PC-3 (cell line): ENCODE measurements around the gene HDAC11. TPM values are rescaled to one million over a fixed set of nuclear protein-coding genes. Genes with fewer than 3 reads are reported as not detected.
"Not testable (repeated sequence)": the region's sequence is repeated elsewhere in the genome, so short reads cannot be mapped to it uniquely, and the experiment has no call there.

ENCODE experiments used
- ATAC-seq: fragments of 200-7000 bp; cut with Tn5 transposase; 2 replicates; pipeline ENCODE4 v1.9.1; 2020; ENCODE audit warnings: mild to moderate bottlenecking, moderate library complexity
- BruUV-seq: library from RNA; stranded (reverse); fragments of 400-500 nt; replicated peaks from 2 replicates; lab custom pipeline; 2021; lab: Mats Ljungman, UMichigan
- CTCF ChIA-PET: fragments of 300-600 bp; sonication (Branson Sonifier 250); formaldehyde crosslinking; loops from one replicate; lab custom pipeline; 2022; ENCODE audit warnings: antibody characterized with exemption; lab: Charles Lee
- POLR2A ChIA-PET: fragments of 300-600 bp; sonication (Branson Sonifier 250); formaldehyde crosslinking; loops from one replicate; lab custom pipeline; 2022; ENCODE audit warnings: antibody characterized with exemption; ENCODE audit not compliant: unreplicated experiment; lab: Charles Lee
- DNase-seq: peaks from one replicate; pipeline ENCODE4 v3.0.0-alpha.2; 2015
- H2AFZ ChIP-seq: fragments of 300-600 bp; sonication (generic); 2 replicates; pipeline ENCODE4 v1.6.0; 2016; ENCODE audit warnings: antibody characterized with exemption, low read length
- H3F3A ChIP-seq: fragments of 300-600 bp; sonication (generic); one replicate; pipeline ENCODE4 v1.6.0; 2017; ENCODE audit warnings: antibody characterized with exemption, low read length, control low read depth, mild to moderate bottlenecking; ENCODE audit not compliant: unreplicated experiment
- H3K27ac ChIP-seq: fragments of 300-600 bp; sonication (generic); 2 replicates; pipeline ENCODE4 v1.5.1; 2016; ENCODE audit warnings: mild to moderate bottlenecking, low read length
- H3K27me3 ChIP-seq: fragments of 300-600 bp; sonication (generic); 2 replicates; pipeline ENCODE4 v1.6.1; 2016; ENCODE audit warnings: low read length, mixed read lengths
- H3K36me3 ChIP-seq: fragments of 300-600 bp; sonication (generic); 2 replicates; pipeline ENCODE4 v1.6.1; 2016; ENCODE audit warnings: low read depth, mixed run types, low read length, mixed read lengths
- H3K4me1 ChIP-seq: fragments of 300-600 bp; sonication (generic); 2 replicates; pipeline ENCODE4 v1.5.1; 2016; ENCODE audit warnings: low read length; ENCODE audit not compliant: insufficient read depth
- H3K4me2 ChIP-seq: fragments of 300-600 bp; sonication (generic); 2 replicates; pipeline ENCODE4 v1.6.0; 2016; ENCODE audit warnings: low read length
- H3K4me3 ChIP-seq: fragments of 300-600 bp; sonication (generic); 2 replicates; pipeline ENCODE4 v1.5.1; 2016; ENCODE audit warnings: mild to moderate bottlenecking, low read length, mixed read lengths
- H3K79me2 ChIP-seq: fragments of 300-600 bp; sonication (generic); 2 replicates; pipeline ENCODE4 v1.6.1; 2017; ENCODE audit warnings: low read length, mixed read lengths
- H3K9ac ChIP-seq: fragments of 300-600 bp; sonication (generic); 2 replicates; pipeline ENCODE4 v1.6.0; 2016; ENCODE audit warnings: mild to moderate bottlenecking, low read length
- H3K9me2 ChIP-seq: fragments of 300-600 bp; sonication (generic); replicated peaks from 2 replicates; pipeline ENCODE4 v1.6.1; 2016; ENCODE audit warnings: mixed run types, low read length, mixed read lengths
- H3K9me3 ChIP-seq: fragments of 300-600 bp; sonication (generic); 2 replicates; pipeline ENCODE4 v1.6.1; 2016; ENCODE audit warnings: low read length, mixed read lengths
- H4K20me1 ChIP-seq: fragments of 300-600 bp; sonication (generic); 2 replicates; pipeline ENCODE4 v1.6.1; 2016; ENCODE audit warnings: low read length, mixed read lengths
- CTCF ChIP-seq: fragments of 300-600 bp; sonication (generic); conservative IDR thresholded peaks from 2 replicates; pipeline ENCODE4 v1.5.1; 2017; ENCODE audit warnings: antibody characterized with exemption, low read depth, mild to moderate bottlenecking, low read length
- EZH2 ChIP-seq: fragments of 300-600 bp; sonication (generic); IDR thresholded peaks from one replicate; pipeline ENCODE4 v1.6.1; 2017; ENCODE audit warnings: antibody characterized with exemption, mild to moderate bottlenecking, low read length; ENCODE audit not compliant: unreplicated experiment
- EZH2phosphoT487 ChIP-seq: fragments of 300-600 bp; sonication (generic); IDR thresholded peaks from 2 replicates; pipeline ENCODE4 v1.6.1; 2018; ENCODE audit warnings: mild to moderate bottlenecking, antibody characterized with exemption, low read length, borderline replicate concordance
- intact Hi-C: fragments of 100-400 bp; cut with micrococcal nuclease; formaldehyde crosslinking; loops from 2 replicates; pipeline ENCODE4 v1.9.0; 2023
- total RNA-seq: library from RNA; depleted of rRNA; stranded (reverse); fragments of >200 nt; gene quantifications from 2 replicates; pipeline ENCODE4 v1.2.3, GENCODE V29; 2014

Gene HDAC11
- total RNA-seq, 1 experiment from 2014 or later: 24.2 TPM

DNA sequence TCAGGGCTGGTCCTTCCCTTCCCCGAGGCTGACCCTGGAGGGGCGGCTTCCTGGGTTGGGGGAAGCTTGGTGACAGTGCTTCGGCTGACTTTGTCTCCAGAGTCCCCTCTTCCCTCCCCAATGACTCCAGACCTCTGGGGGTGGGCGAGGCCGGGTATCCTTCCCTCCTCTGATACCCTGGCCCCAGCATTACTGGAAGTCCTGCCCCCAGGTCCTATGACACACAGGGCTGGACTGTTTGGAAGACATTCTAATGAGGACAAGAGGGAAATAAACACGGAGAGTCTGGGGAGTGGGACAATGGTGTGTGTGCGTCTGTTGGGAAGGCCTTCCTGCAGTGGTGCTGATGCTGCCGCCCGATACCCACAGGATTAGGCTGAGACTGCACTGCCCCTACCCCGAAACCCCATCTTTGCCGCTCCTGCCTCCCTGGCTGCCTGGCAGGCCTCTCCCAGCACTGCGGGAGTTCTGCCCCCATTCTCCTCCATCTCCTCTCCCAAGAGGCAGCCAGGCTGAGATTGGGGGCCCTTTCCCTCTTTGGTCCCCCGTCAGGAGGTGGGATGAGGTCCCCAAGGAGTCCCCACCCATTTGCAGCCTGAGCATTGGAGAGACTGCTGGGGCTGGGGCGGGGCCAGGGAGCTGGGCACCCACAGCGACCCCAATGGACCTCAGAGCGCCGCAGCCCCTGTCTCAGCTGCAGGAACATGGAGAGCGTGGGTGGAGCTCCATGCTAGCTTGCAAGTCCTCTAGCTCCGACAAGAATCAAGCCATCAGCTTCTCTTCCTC, 39.1 kb downstream of the HDAC11 start:
- Histone ChIP-seq H3K36me3 (no peaks in the 10 kb centered on the region), H3K4me3 (no peak overlapping the region), H4K20me1 (no peaks in the 10 kb centered on the region), H3K4me1 (peaks cover 10% of the 10 kb centered on the region), H3K9ac (no peak overlapping the region), H3K27me3 (no peaks in the 10 kb centered on the region), H3K9me2 (no peaks in the 10 kb centered on the region), H3K9me3 (no peaks in the 10 kb centered on the region), H3K27ac (no peak overlapping the region), H3K4me2 (no peak overlapping the region), H2AFZ (no peak overlapping the region), H3F3A (no peaks in the 10 kb centered on the region), H3K79me2 (no peaks in the 10 kb centered on the region)
- intact Hi-C loops: no loop called here
- DNase-seq (no peak), ATAC-seq (no peak)
- BruUV-seq: no TSS peak
- POLR2A ChIA-PET: no interaction called here
- CTCF ChIA-PET: no interaction called here
- TF ChIP-seq EZH2phosphoT487: no peak
- no peak for TF ChIP-seq CTCF
- TF ChIP-seq EZH2: no peak

GRCh38 chr3:13520326-13520880, 40.3 kb downstream of the HDAC11 start:
- Histone ChIP-seq H4K20me1 (no peaks in the 10 kb centered on the region), H3K9ac (no peak overlapping the region), H2AFZ (no peak overlapping the region), H3K27me3 (no peaks in the 10 kb centered on the region), H3K4me3 (no peak overlapping the region), H3K4me1 (no peaks in the 10 kb centered on the region), H3K79me2 (no peaks in the 10 kb centered on the region), H3K27ac (no peak overlapping the region), H3K9me2 (no peaks in the 10 kb centered on the region), H3F3A (no peaks in the 10 kb centered on the region), H3K36me3 (no peaks in the 10 kb centered on the region), H3K9me3 (no peaks in the 10 kb centered on the region), H3K4me2 (no peak overlapping the region)
- no peak for TF ChIP-seq EZH2
- TF ChIP-seq EZH2phosphoT487: no peak
- TF ChIP-seq CTCF: no peak
- BruUV-seq: no TSS peak
- POLR2A ChIA-PET: no interaction called here
- DNase-seq (no peak), ATAC-seq (no peak)
- intact Hi-C loops: no loop called here
- CTCF ChIA-PET: no interaction called here

- H4K20me1 ChIP-seq: no peaks in the 10 kb centered on the region
- no peak overlapping the region for H3K4me3 ChIP-seq
- H2AFZ ChIP-seq: no peak overlapping the region
- no peaks in the 10 kb centered on the region for H3K9me3 ChIP-seq
- H3K9ac ChIP-seq: no peak overlapping the region
- TF ChIP-seq EZH2 (no peak), EZH2phosphoT487 (no peak), CTCF (no peak)
- no peaks in the 10 kb centered on the region for H3K79me2 ChIP-seq
- no peak overlapping the region for H3K4me2 ChIP-seq
- H3K9me2 ChIP-seq: no peaks in the 10 kb centered on the region
- intact Hi-C loops: no loop called here
- no peaks in the 10 kb centered on the region for H3K36me3 ChIP-seq
- CTCF ChIA-PET: no interaction called here
- no TSS peak for BruUV-seq
- POLR2A ChIA-PET: no interaction called here
- no peaks in the 10 kb centered on the region for H3K27me3 ChIP-seq
- ATAC-seq (no peak), DNase-seq (no peak)
- H3K27ac ChIP-seq: no peak overlapping the region
- no peaks in the 10 kb centered on the region for H3F3A ChIP-seq
- H3K4me1 ChIP-seq: no peaks in the 10 kb centered on the region
Observed at GRCh38 chr3:13521309-13521708, 41.2 kb downstream of the HDAC11 start.

- H3K27ac ChIP-seq, H3K36me3 ChIP-seq, BruUV-seq, H3K27me3 ChIP-seq, H3K4me1 ChIP-seq, H2AFZ ChIP-seq, H3K79me2 ChIP-seq, H3K9ac ChIP-seq, H3F3A ChIP-seq, ATAC-seq, CTCF ChIA-PET, H3K4me3 ChIP-seq, H3K9me2 ChIP-seq, H3K9me3 ChIP-seq, H4K20me1 ChIP-seq, intact Hi-C loops, H3K4me2 ChIP-seq, POLR2A ChIA-PET, DNase-seq: not testable (repeated sequence)
Observed at GRCh38 chr3:13521749-13522148, 41.6 kb downstream of the HDAC11 start.
